Measurements from ENCODE around the gene SRC. TPM values are rescaled to one million over a fixed set of nuclear protein-coding genes. Genes with fewer than 3 reads are reported as not detected.

Gene SRC
- total RNA-seq, 1 donor from 2014 or later = 20.7 TPM

DNA sequence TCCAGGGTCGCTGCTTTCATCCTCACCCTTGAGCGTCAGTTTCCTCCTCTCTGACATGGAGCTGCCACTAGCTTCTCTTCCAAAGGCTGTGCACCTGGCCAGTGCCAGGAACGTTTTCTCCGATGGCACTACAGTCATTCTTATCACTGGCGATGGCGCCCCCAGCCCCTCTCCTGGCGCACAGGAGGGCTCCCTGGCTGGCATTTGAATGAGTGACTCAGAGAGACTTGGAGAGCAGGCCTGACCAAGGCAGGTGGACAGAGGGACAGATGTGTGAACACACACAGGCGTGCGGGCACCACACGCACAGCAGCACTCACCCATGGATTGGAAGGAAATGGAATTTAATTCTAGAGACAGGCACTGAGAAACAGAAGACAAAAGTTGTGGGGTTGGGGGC, 77.6 kb downstream of the SRC start:
- no peak for DNase-seq (ENCODE audit: low spot score)

DNA sequence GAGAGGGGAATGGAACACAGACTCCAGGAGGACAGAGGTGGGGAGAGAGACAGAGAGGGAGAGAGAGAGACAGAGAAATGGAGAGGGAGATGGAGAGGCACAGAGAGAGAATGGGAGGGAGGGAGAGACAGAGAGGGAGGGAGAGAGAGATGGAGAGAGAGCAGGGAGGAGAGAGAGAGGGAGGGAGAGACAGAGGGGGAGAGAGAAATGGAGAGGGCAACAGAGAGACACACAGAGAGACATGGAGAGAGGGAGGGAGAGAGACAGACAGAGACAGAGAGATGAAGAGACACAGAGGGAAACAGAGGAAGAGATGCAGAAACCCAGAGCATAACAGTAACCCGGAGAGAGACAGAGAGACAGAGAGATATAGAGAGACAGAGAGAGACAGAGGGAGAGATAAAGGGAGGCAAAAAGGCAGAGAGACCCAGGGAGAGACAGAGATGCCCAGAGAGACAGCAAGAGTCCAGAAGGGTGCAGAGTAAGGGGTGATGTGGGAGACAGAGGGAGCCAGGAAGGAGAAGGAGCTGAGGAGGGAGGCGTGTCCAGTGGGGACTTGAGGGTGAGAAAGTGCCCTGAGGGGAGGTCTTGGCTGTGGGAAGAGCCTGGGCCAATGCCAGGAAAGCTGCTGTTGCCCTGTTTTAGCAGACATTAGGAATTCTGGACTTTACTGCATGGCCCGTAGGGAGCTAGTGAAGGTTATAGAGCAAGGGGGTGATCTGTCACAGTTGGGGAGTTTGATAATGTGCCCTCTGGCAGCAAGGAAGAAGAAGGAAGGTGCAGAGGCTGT, 78.3 kb downstream of the SRC start:
- DNase-seq (ENCODE audit: low spot score) = no peak

DNA sequence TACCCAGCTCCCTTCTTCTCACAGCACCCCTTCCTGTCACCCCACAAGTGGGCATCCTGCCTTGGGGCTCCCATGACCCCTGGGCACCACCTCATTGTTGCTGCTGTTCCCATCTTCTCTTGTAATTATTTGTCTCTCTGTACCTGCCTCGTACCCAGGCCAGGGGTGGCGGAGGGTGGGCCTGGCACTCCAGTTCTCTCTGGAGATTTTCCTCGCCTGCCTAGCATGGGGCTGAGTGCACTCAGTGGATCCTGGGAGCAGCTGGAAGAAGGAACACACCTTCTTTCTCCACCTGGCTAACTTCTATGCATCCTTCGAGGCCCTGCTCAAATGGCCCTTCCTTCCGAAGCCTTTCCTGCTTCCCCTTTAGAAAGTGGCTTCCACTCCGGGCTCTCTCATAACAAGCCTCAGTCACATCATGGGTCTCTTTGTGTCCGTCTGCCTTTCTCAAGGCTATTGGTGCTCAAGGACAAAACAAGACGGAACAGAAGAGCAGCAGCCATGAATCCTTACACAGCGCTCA, 79.2 kb downstream of the SRC start:
- no peak for DNase-seq (ENCODE audit: low spot score)

DNA sequence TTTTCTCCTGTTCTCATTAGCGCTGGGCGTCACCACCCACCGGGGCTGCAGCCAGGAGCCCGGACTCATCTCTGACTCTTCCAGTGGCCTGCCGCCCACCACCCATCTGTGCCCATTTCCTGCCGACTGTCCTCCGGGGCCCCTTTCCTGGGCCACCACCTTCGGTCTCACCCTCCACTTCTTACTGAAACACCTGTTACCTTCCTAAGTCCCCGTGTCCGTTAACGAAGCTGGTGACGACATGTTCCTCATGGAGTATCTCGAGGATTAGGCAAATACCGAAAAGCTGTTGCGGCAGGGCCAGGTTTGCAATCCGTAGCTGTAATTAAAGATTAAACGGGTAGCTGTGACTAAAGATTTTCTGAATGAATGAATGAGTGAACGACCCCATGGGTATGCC, 80.2 kb downstream of the SRC start:
- no peak for DNase-seq (ENCODE audit: low spot score)

DNA sequence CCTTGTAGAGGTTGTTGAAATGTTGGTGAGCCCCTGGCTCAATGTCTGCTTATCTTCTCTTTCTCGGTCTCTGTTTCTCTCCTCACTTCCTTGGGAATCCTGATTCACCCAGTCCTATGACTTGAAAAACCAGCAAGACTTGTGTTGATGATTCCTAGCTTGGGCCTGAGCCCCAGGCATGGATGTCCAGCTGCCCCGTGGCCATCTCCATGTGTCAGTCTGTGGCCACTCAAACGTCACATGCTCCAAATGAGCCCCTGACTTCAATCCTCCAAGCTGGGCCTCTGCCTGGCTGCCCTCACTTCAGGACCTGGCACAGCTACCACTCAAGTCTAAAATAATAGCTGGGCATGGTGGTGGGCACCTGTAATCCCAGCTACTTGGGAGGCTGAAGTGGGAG, 81.0 kb downstream of the SRC start:
- DNase-seq (ENCODE audit: low spot score) = no peak

DNA sequence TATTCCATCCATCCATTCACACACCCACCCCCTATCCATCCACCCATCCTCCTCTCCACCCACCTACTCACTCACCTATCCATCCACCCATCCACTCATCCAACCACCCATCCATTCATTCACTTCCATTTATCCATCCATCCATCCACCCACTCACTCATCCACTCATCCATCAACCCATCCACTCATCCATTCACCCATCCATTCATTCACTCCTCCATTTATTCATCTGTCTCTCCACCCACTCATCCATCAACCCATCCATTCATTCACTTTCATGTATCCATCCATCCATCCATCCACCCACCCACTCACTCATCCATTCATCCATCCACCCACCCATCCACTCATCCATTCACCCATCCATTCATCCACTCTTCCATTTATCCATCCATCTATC, 84.1 kb downstream of the SRC start:
- DNase-seq (ENCODE audit: low spot score) = no peak

DNA sequence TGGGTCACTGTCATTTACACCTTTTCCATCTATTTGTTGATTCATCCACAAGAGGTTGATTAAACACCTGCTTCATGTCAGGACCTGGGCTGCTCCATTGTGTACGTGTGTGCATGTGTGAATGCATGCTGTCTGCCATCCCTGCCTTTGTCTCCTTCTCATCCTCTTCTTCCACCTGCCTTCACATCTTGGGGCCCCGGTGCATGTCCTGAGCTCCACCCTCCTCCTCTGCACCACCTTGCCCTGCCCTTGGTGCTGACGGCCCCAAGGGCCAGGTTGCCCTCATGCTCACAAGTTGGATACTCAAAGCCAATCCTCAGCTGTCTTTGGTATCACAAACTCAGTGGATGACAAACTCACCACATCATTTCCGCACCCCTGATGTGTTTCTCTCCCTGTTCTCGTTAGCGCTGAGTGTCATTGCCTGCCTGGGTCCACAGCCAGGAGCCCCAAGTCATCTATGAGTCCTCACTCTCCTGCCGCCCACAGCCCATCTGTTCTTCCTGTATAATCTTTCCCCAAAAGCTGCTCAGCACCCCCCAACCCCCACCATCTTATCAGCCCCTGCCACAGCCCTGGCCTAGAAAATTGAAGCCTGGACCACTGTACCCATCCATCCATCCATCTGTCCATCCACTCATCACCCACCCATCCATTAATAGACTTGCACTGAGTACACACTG, 85.0 kb downstream of the SRC start:
- no peak for DNase-seq (ENCODE audit: low spot score)

DNA sequence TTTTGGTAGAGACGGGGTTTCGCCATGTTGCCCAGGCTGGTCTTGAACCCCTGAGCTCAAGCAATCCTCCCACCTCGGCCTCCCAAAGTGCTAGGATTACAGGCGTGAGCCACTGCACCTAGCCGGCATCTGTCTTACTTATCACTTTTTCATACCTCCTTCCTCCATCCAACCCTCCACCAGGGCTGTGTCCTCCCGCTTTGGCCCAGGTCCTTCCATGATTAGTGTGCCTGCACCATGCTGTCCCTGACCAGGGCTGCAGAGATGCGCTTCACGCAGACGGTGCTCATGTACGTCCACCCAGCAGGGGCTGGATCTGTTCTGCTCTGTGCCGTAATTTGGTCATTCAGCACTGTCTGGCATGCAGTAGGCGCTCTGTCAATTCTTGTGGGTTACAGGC, 85.8 kb downstream of the SRC start:
- no peak for DNase-seq (ENCODE audit: low spot score)

DNA sequence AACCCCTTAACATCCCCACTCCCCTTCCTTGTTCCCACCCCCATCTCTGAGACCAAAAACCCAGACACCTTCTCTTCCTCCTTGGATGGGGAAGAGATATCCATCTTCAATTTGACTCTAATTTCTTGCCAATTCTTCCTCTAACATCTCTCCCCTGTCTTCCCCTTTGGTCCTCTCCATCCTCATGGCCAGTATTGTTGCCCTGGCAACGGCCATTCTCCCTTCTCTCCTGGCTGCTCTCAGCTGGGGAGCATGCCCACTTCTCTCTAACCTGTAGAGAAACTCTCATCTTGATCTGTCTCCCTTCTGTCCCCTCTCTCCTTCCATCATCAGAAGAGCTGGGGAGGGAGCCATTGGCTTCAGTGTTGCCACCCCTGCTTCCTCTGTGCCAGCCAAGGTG, 86.7 kb downstream of the SRC start:
- DNase-seq (ENCODE audit: low spot score) = no peak

DNA sequence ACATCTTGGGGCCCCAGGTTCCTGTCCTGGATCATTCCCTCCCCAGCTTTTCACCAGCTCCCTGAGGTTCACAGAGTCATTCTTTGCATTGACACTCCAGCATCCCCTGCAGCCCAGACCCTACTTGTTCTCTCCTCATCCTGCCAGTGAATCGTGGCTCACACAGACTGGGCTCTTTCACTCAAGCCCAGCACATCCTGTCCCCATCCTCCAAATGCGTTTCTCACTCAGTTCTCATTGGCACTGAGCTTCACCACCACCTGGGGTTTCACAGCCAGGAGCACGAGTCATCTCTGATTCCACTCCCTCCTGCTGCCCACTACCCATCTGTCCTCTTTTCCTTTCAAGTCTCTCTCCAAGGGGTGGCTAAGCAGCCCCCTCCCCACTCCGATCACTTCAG, 89.7 kb downstream of the SRC start:
- no peak for DNase-seq (ENCODE audit: low spot score)

DNA sequence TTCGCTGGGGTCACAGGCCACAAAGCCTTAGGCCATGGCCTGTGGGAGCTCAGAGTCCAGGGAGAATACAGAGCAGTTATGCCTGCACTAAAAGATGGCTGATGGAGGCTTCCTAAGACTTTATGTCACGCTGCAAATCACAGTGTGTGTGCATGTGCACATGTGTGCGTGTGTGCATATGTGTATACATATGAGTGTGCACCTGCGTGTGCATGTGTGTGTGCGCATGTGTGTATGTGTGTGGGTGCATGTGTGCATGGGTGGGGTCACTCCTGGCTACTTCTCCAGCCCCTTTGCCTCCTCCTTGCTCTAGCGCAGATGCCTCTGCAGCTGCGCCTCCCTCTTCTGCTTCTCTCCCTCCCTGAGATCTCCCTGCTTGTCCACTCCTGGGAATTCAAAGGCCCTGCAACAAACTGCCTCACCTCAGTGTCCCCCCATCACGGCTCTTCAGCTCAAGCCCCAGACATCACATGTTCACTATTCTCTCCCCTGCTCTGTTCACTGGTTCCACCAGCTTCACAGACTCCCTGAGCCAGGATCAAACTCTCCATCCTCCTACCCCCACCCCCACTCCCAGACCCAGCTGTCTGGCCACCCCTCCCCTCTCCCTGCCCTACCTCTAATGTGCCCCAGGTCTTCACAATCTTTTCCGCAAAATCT, 90.7 kb downstream of the SRC start:
- no peak for DNase-seq (ENCODE audit: low spot score)

DNA sequence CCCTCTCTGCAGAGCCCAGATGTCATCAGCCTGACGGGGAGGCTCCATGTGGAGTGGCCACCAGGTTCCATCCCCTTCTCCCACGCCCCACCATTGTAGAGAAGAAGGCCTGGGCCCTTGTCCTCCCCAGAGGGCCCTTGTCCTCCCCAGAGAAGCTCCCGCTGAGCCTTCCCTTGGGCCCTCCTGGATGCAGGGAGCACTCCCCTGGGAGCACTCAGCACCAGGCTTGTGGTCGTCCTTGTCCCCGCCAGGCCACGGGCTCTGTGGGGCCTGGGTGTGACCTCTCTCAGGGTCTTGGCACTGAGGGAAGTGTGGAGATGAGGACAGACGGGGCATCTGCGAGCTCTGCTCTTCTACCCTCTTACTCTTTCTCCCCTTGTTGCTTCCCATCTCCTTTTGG, 91.7 kb downstream of the SRC start:
- no peak for DNase-seq (ENCODE audit: low spot score)

DNA sequence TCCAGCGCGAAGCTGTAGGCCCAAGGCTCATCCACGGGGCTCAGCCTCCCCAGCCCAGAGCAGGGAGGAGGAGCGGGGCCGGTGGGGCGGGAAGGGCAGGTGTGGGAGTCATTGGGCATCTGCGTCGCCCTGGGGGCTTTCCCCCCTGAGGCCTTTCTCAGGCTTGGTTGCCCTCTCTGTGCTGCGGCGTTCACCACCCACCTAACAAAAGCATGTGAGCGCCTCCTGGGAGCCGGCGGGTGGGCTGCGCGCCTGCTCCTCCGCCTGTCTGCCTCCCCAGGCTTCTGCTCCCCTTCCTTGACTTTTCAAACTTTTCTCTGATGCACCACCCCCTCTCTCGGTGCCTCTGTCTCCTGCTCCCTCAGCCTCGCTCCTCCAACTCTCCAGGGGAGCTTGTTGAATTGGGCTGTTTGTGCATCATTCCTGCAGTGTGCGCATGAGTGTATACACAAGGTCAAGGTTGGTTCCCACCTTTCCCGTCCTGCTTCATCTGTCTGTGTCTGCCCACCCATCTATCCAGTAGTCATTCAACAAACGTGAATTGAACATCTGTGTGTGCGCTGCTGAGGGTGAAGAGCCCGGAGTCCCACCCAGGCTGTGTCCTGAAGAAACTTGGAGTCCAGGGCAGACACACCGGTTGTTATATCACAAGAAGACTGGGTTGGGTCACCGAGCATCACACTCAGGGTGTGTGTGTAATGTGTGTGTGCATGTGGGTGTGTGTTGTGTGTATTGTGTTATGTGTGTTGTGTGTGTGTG, 92.7 kb downstream of the SRC start:
- DNase-seq (ENCODE audit: low spot score) = no peak

DNA sequence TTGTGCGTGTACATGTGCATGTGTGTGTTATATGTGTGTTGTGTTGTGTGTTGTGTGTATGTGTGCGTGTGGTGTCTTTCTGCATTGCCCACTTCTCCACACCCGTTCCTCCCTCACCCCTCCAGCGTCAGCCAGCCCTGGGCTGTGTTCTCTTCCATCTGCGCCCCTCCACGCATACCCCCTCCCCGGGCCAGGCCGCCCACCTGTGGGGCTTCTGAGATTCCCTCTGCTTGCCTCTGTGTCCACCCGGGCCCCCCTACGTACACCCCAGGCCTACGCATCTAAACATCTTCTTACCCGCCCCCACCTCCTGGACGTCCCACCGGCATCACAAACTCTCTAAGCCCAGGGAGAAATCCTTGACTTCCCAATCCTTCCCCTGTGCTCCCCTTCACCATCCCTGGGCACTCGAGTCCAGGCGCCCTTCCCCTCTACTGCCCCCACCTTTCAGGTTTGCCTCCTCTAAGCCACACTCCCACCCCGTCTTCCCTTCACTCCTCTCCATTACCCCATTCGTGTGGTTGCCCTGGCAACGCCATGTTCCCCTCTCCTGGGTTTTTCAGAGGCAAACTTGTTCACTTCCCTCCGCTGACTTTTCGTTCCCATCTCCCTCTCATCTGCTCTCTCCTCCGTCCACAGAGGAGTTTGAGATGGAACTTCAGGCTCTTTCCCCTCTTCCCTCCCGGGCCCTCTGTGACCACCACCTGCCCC, 93.4 kb downstream of the SRC start:
- DNase-seq (ENCODE audit: low spot score) = no peak

DNA sequence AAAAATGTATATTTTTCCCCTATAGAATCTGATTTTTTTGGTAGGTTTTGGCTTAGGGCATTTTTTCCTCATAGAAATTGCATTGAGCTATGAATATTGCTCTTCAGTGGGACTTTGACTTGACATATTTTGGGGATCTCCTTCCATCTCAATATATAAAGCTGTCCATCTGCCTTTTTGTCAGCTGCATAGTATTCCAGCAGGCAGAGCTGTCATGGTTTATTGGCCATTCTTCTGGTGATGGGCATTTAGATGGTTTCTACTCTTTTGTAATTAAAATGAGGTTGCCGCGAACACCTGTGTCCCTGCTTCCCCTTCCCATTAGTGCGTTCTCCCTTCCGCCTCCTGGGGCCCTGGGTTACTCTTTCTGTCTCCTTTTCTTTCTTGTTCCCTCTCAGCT, 95.1 kb downstream of the SRC start:
- no peak for DNase-seq (ENCODE audit: low spot score)

DNA sequence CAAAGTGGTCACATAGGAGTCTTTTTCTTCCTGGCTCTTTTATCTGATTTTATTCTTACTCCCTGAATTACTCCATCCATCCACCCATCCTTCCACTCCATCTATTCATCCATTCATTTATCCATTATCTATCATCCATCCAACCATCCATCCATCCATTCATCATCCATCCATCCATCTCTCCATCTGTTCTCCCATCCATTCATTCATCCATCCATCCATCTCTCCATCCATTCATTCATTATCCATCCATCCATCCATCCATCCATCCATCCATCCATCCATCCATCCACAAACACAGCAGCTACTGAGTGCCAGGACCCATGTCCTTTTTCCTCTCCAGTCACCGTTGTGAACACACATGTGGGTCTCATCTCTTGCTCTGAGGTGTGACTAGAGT, 96.6 kb downstream of the SRC start:
- DNase-seq (ENCODE audit: low spot score) = no peak

DNA sequence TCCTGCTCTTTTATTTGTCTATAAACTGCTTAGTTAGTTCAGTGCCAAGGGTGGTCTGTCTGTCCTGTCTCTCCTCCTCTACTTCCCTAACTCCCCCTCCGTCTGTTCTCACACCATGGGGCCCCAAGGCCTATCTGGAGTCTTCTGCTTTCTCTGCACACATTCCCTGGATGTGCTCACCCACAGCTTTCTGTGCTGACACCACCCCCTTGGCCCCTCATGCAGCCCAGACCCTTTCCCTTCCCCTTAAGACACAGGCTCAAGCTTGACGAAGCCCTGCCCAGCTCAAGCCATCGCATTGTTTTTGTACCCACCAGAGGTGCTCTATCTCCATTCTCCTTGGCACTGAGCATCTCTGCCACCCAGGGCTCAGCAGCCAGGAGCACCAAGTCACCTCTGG, 97.0 kb downstream of the SRC start:
- DNase-seq (ENCODE audit: low spot score) = no peak

DNA sequence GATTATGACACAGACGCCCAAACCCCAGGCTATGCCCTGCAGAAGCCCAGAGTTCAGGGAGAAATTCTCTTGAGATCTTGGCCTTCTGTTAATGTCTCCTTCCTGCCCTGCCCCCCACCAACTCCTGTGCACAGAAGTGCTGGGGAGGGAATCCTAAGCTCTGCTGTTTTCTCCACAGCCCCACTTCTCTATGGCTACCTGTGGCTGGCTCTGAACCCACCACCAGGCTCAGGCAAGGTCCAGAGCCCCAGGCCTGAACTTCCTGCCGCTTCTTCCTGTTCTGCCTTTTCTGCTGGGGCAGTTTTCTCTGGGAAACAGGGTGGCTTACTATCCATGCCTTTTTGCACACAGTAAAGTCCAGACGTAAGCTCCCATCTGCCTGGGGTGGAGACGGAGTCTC, 97.7 kb downstream of the SRC start:
- DNase-seq (ENCODE audit: low spot score) = no peak

DNA sequence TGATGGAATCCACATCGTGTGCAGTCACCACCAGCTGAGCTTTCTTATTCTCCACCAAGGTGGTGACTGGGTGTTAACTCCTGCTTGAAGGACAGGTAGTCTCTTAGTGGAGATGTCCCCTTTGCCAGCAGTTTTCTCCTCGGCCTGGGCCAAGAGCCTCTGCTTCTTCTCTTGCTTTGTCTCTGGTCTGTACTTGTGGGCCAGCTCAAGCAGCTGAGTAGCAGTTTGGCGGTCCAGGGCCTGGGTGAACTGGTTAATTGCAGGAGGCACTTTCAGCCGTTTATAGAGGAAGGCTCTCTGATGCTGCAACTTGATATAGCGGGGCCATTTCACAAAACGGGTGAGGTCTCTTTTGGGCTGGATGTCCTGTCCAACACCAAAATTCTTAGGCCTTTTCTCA, 99.1 kb downstream of the SRC start:
- DNase-seq (ENCODE audit: low spot score) = no peak

DNA sequence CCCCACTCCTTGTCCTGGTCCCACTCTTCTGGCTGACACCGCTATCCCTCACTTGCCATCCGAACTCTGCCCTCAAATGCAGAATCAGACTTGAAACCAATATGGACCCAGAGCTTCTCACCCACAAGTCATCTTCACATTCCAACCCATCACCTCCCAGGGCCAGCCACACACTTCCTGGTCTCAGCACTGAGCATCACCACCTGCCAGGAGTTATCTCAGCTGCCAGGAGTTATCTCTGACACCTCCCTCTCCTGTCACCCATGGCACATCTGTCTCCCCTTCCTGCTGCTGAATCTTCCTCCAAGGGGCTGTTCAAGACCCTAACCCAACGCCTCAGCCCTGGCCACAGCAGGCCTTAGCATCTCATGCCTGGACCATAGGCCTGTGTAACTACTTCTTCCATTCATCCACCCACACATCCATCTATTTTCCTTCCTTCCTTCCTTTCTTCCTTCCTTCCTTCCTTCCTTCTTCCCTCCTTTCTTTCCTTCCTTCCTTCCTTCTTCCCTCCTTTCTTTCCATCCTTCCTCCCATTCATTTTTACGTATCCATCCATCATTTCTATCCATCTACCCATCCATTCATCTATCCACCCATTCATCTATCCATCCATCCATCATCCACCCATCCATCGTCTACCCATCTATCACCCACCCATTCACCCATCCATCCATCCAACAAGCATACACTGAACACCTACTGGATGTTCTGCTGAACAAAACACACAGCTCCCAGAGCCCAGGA, 100.5 kb downstream of the SRC start:
- DNase-seq (ENCODE audit: low spot score) = no peak

DNA sequence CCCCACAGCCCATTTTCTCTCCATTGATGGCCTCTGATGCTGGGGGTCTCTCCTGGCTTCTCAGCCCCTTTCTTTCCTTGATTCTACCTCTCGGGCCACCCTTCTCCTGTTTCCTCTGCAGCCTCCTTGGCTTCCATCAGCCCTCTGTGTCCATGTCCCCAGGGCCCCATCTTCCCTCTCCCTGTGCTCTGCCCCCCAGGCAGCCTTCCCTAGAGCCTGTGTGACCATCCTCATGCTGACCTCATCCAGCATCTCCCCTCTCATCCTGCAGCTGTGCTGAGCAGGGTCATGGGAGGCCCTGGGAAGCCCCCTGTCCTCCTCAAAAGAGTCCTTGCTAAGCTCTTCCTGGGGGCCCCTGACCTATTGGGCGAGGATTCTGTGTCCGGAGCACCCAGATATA, 101.7 kb downstream of the SRC start:
- no peak for DNase-seq (ENCODE audit: low spot score)
